B cell (primary cell): ENCODE measurements around the gene OR4K15.

Experiments used
- EZH2 ChIP-seq: IDR thresholded peaks from 2 replicates; pipeline ENCODE4 v1.6.1; 2012; ENCODE audit warnings: borderline replicate concordance, low read depth, mild to moderate bottlenecking, moderate library complexity, low read length; ENCODE audit not compliant: insufficient read depth, poor library complexity, severe bottlenecking
- TF ChIP-seq, protein P1 (sequence below): fragments of 200-600 bp; IDR thresholded peaks from one replicate; pipeline ENCODE4 v1.8.0; 2022; ENCODE audit warnings: antibody characterized with exemption, mild to moderate bottlenecking

GRCh38 chr14:19993438-19993837 is 18.0 kb downstream of the OR4K15 start:
- TF ChIP-seq, protein P1, sequence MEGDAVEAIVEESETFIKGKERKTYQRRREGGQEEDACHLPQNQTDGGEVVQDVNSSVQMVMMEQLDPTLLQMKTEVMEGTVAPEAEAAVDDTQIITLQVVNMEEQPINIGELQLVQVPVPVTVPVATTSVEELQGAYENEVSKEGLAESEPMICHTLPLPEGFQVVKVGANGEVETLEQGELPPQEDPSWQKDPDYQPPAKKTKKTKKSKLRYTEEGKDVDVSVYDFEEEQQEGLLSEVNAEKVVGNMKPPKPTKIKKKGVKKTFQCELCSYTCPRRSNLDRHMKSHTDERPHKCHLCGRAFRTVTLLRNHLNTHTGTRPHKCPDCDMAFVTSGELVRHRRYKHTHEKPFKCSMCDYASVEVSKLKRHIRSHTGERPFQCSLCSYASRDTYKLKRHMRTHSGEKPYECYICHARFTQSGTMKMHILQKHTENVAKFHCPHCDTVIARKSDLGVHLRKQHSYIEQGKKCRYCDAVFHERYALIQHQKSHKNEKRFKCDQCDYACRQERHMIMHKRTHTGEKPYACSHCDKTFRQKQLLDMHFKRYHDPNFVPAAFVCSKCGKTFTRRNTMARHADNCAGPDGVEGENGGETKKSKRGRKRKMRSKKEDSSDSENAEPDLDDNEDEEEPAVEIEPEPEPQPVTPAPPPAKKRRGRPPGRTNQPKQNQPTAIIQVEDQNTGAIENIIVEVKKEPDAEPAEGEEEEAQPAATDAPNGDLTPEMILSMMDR = no peak
- no peak for TF ChIP-seq EZH2
